Measurements from ENCODE around the gene CBFB.

DNA sequence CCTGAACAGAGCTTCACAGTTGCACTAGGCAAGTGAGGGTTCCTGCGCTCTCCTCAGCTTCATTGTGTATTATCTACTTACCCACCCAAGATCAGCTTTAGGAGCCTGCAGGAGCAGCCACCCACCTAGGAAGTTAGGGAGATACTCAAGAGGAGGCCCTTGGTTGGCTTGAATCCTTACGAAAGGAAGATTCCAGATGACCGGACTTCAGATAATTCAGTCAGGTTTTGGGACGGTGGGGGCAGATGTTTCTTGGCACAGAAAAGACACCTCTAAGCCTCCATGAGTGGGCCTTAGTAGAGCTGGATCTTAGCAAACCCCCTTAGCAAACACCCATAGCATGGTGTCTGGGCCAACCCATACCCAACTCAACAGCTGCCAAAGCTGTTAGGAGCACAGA, 2.4 kb upstream of the CBFB start:
- TF ChIP-seq, protein P1, sequence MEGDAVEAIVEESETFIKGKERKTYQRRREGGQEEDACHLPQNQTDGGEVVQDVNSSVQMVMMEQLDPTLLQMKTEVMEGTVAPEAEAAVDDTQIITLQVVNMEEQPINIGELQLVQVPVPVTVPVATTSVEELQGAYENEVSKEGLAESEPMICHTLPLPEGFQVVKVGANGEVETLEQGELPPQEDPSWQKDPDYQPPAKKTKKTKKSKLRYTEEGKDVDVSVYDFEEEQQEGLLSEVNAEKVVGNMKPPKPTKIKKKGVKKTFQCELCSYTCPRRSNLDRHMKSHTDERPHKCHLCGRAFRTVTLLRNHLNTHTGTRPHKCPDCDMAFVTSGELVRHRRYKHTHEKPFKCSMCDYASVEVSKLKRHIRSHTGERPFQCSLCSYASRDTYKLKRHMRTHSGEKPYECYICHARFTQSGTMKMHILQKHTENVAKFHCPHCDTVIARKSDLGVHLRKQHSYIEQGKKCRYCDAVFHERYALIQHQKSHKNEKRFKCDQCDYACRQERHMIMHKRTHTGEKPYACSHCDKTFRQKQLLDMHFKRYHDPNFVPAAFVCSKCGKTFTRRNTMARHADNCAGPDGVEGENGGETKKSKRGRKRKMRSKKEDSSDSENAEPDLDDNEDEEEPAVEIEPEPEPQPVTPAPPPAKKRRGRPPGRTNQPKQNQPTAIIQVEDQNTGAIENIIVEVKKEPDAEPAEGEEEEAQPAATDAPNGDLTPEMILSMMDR (IDR thresholded peaks at IDR 0.05; ENCODE audit: poor library complexity): no peak
- TF ChIP-seq EZH2 (IDR thresholded peaks at IDR 0.05; ENCODE audit: borderline replicate concordance): no peak

All from hepatocyte (in vitro differentiated cells).